ENCODE results near the gene SCAF8. TPM values are rescaled to one million over a fixed set of nuclear protein-coding genes. Genes with fewer than 3 reads are reported as not detected.

The SCAF8 gene
- total RNA-seq, 1 experiment from 2014 or later = 21.4 TPM

- DNase-seq (ENCODE audit: low read depth) = no peak
Measured at GRCh38 chr6:154835307-154835706, 102.1 kb downstream of the SCAF8 start.

GRCh38 chr6:154839546-154839945 is 106.3 kb downstream of the SCAF8 start:
- no peak for DNase-seq (ENCODE audit: low read depth)

GRCh38 chr6:154840363-154840762 is 107.1 kb downstream of the SCAF8 start:
- no peak for DNase-seq (ENCODE audit: low read depth)

- DNase-seq (ENCODE audit: low read depth) = no peak
Measured at GRCh38 chr6:154841109-154841508, 107.9 kb downstream of the SCAF8 start.

GRCh38 chr6:154842833-154843232 is 109.6 kb downstream of the SCAF8 start:
- DNase-seq (ENCODE audit: low read depth) = no peak

- no peak for DNase-seq (ENCODE audit: low read depth)
Measured at GRCh38 chr6:154847318-154847717, 114.1 kb downstream of the SCAF8 start.

- DNase-seq (ENCODE audit: low read depth) = peak; percentile 6
Measured at GRCh38 chr6:154848580-154848979, 115.4 kb downstream of the SCAF8 start.

- DNase-seq (ENCODE audit: low read depth) = no peak
Measured at GRCh38 chr6:154849475-154849874, 116.3 kb downstream of the SCAF8 start.

GRCh38 chr6:154852687-154853086 is 119.5 kb downstream of the SCAF8 start:
- DNase-seq (ENCODE audit: low read depth) = peak; percentile 5

- DNase-seq (ENCODE audit: low read depth) = no peak
Measured at GRCh38 chr6:154857529-154857928, 124.3 kb downstream of the SCAF8 start.

GRCh38 chr6:154861825-154862224 is 128.6 kb downstream of the SCAF8 start:
- DNase-seq (ENCODE audit: low read depth) = no peak

- no peak for DNase-seq (ENCODE audit: low read depth)
Measured at GRCh38 chr6:154862536-154862935, 129.3 kb downstream of the SCAF8 start.

- DNase-seq (ENCODE audit: low read depth) = no peak
Measured at GRCh38 chr6:154864066-154864430, 130.8 kb downstream of the SCAF8 start.

GRCh38 chr6:154865291-154865690 is 132.1 kb downstream of the SCAF8 start:
- no peak for DNase-seq (ENCODE audit: low read depth)

GRCh38 chr6:154868143-154868594 is 135.0 kb downstream of the SCAF8 start:
- peak; percentile 50 for DNase-seq (ENCODE audit: low read depth)

- DNase-seq (ENCODE audit: low read depth) = no peak
Measured at GRCh38 chr6:154872542-154873114, 139.4 kb downstream of the SCAF8 start.

GRCh38 chr6:154873546-154873945 is 140.3 kb downstream of the SCAF8 start:
- no peak for DNase-seq (ENCODE audit: low read depth)

GRCh38 chr6:154874773-154875592 is 141.8 kb downstream of the SCAF8 start:
- no peak for DNase-seq (ENCODE audit: low read depth)

- DNase-seq (ENCODE audit: low read depth) = no peak
Measured at GRCh38 chr6:154876486-154877280, 143.5 kb downstream of the SCAF8 start.

GRCh38 chr6:154878871-154879491 is 145.8 kb downstream of the SCAF8 start:
- DNase-seq (ENCODE audit: low read depth) = peak; percentile 5

GRCh38 chr6:154882107-154882506 is 148.9 kb downstream of the SCAF8 start:
- no peak for DNase-seq (ENCODE audit: low read depth)

Data from RPMI7951 (cell line).